GM23338 (cell line): ENCODE results near the gene TIMM50. TPM values are rescaled to one million over a fixed set of nuclear protein-coding genes. Genes with fewer than 3 reads are reported as not detected.

Experiments
- ATAC-seq: fragments of 200-7000 bp; cut with Tn5 transposase; 3 replicates; pipeline ENCODE4 v1.9.1; 2020
- DNase-seq: peaks from one replicate; pipeline ENCODE4 v3.0.0-alpha.2; 2015; ENCODE audit warnings: low spot score
- H2AFZ ChIP-seq: fragments of 200-600 bp; sonication (generic); 2 replicates; pipeline ENCODE4 v1.8.0; 2016; ENCODE audit warnings: antibody characterized with exemption, mild to moderate bottlenecking, moderate library complexity
- H3F3A ChIP-seq: fragments of 200-600 bp; sonication (generic); replicated peaks from 2 replicates; pipeline ENCODE4 v1.8.0; 2017; ENCODE audit warnings: antibody characterized with exemption, mixed run types, low read depth
- H3K27ac ChIP-seq: fragments of 200-600 bp; sonication (generic); 2 replicates; pipeline ENCODE4 v1.6.1; 2016; ENCODE audit warnings: low read depth
- H3K27me3 ChIP-seq: fragments of 200-600 bp; sonication (generic); 2 replicates; pipeline ENCODE4 v1.8.0; 2016; ENCODE audit warnings: mild to moderate bottlenecking, mixed run types, moderate library complexity; ENCODE audit not compliant: insufficient read depth
- H3K36me3 ChIP-seq: fragments of 200-600 bp; sonication (generic); 2 replicates; pipeline ENCODE4 v1.8.0; 2016; ENCODE audit warnings: mild to moderate bottlenecking; ENCODE audit not compliant: insufficient read depth
- H3K4me1 ChIP-seq: fragments of 200-600 bp; sonication (generic); 2 replicates; pipeline ENCODE4 v1.8.0; 2016; ENCODE audit warnings: mild to moderate bottlenecking, moderate library complexity; ENCODE audit not compliant: insufficient read depth
- H3K4me2 ChIP-seq: fragments of 200-600 bp; sonication (generic); 2 replicates; pipeline ENCODE4 v1.7.1; 2017; ENCODE audit warnings: mixed run types
- H3K4me3 ChIP-seq: fragments of 200-600 bp; sonication (generic); 2 replicates; pipeline ENCODE4 v1.6.1; 2016; ENCODE audit warnings: mixed run types
- H3K79me2 ChIP-seq: fragments of 200-600 bp; sonication (generic); replicated peaks from 2 replicates; pipeline ENCODE4 v1.8.0; 2017; ENCODE audit warnings: mild to moderate bottlenecking; ENCODE audit not compliant: insufficient read depth
- H3K9me2 ChIP-seq: fragments of 200-600 bp; sonication (generic); 2 replicates; pipeline ENCODE4 v1.8.0; 2017; ENCODE audit not compliant: insufficient read depth
- H4K20me1 ChIP-seq: fragments of 200-600 bp; sonication (generic); replicated peaks from 2 replicates; pipeline ENCODE4 v1.8.0; 2017; ENCODE audit warnings: mild to moderate bottlenecking; ENCODE audit not compliant: insufficient read depth
- H3K27ac Mint-ChIP-seq: 2 replicates; pipeline ENCODE4 v1.8.0; 2020; ENCODE audit warnings: inconsistent platforms, mild to moderate bottlenecking, moderate library complexity, mixed read lengths
- H3K27me3 Mint-ChIP-seq: 3 replicates; pipeline ENCODE4 v1.8.0; 2022; ENCODE audit warnings: low read depth, mild to moderate bottlenecking, moderate library complexity, mixed read lengths, inconsistent platforms; ENCODE audit not compliant: insufficient read depth, poor library complexity
- H3K36me3 Mint-ChIP-seq: 3 replicates; pipeline ENCODE4 v1.8.0; 2021; ENCODE audit warnings: low read depth, mild to moderate bottlenecking, inconsistent platforms, moderate library complexity, mixed read lengths
- H3K4me1 Mint-ChIP-seq: 3 replicates; pipeline ENCODE4 v1.8.0; 2020; ENCODE audit warnings: mild to moderate bottlenecking, inconsistent platforms, mixed read lengths
- H3K4me3 Mint-ChIP-seq: 3 replicates; pipeline ENCODE4 v1.8.0; 2021; ENCODE audit warnings: moderate library complexity, mild to moderate bottlenecking, inconsistent platforms, mixed read lengths
- H3K9me3 Mint-ChIP-seq: 3 replicates; pipeline ENCODE4 v1.8.0; 2020; ENCODE audit warnings: moderate library complexity, mild to moderate bottlenecking, inconsistent platforms, mixed read lengths
- EZH2 ChIP-seq: fragments of 200-600 bp; sonication (generic); IDR thresholded peaks from one replicate; pipeline ENCODE4 v1.8.0; 2017; ENCODE audit warnings: antibody characterized with exemption, mild to moderate bottlenecking, low read depth; ENCODE audit not compliant: unreplicated experiment
- JUNB ChIP-seq: IDR thresholded peaks from one replicate; pipeline ENCODE4 v1.6.1; 2016; ENCODE audit warnings: antibody characterized with exemption; ENCODE audit not compliant: unreplicated experiment
- NANOG ChIP-seq: IDR thresholded peaks from 2 replicates; pipeline ENCODE4 v1.6.1; 2016; ENCODE audit warnings: antibody characterized with exemption, borderline replicate concordance
- STAT1 ChIP-seq: IDR thresholded peaks from one replicate; pipeline ENCODE4 v1.6.1; 2016; ENCODE audit warnings: antibody characterized with exemption; ENCODE audit not compliant: unreplicated experiment
- polyA plus RNA-seq: library from polyadenylated mRNA; unstranded; fragments of >200 nt; fragmentation: Nextera tagmentation; extraction: Ambion mirVana; gene quantifications from 2 replicates; pipeline ENCODE4 v1.2.1, GENCODE V29; 2016
- total RNA-seq: library from RNA; depleted of rRNA; stranded (reverse); fragments of >200 nt; shearing (Covaris generic); gene quantifications from 2 replicates; pipeline ENCODE4 v1.2.3, GENCODE V29; 2014; rRNA removed
- TF ChIP-seq, protein P1 (sequence below): IDR thresholded peaks from one replicate; pipeline ENCODE4 v1.6.1; 2018; ENCODE audit warnings: antibody characterized with exemption; ENCODE audit not compliant: unreplicated experiment
- TF ChIP-seq, protein P2 (sequence below): fragments of 250-450 bp; sonication (Bioruptor Pico); IDR thresholded peaks from 2 replicates; pipeline ENCODE4 v1.5.0; 2020; ENCODE audit warnings: mild to moderate bottlenecking, moderate library complexity
- TF ChIP-seq, protein P3 (sequence below): IDR thresholded peaks from 2 replicates; pipeline ENCODE4 v1.6.1; 2016; ENCODE audit warnings: antibody characterized with exemption

TIMM50 gene
- total and polyA plus RNA-seq, 2 experiments from 2014 or later = 119 to 139 TPM

DNA sequence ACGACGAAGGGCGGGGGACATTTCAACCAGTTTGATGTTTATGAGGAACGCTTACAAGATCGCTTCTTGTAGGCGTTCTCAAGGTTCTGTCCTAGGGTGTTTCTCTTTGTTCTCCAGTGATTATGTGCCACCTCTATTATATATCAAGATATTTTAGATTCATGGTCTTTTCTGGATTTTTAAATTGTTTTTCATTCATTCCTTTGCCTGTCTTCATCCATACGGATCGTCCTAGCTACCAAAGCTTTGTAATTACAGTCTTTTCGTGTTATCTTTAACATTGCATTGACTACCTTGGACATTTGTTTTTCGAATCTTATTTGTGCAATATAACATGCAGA, 59.7 kb downstream of the TIMM50 start:
- Mint-ChIP-seq H3K27ac (no peak overlapping the region), H3K36me3 (peaks cover 6% of the 10 kb centered on the region; the same call in 1 of the 3 replicates), H3K9me3 (no peaks in the 10 kb centered on the region), H3K4me3 (peak overlapping the region; percentile 97), H3K27me3 (peaks cover 14% of the 10 kb centered on the region), H3K4me1 (peaks cover 27% of the 10 kb centered on the region)
- H3K4me3 ChIP-seq = peak overlapping the region; percentile 69; the same call in 1 of the 2 replicates
- no peak for TF ChIP-seq NANOG
- TF ChIP-seq, protein P1, sequence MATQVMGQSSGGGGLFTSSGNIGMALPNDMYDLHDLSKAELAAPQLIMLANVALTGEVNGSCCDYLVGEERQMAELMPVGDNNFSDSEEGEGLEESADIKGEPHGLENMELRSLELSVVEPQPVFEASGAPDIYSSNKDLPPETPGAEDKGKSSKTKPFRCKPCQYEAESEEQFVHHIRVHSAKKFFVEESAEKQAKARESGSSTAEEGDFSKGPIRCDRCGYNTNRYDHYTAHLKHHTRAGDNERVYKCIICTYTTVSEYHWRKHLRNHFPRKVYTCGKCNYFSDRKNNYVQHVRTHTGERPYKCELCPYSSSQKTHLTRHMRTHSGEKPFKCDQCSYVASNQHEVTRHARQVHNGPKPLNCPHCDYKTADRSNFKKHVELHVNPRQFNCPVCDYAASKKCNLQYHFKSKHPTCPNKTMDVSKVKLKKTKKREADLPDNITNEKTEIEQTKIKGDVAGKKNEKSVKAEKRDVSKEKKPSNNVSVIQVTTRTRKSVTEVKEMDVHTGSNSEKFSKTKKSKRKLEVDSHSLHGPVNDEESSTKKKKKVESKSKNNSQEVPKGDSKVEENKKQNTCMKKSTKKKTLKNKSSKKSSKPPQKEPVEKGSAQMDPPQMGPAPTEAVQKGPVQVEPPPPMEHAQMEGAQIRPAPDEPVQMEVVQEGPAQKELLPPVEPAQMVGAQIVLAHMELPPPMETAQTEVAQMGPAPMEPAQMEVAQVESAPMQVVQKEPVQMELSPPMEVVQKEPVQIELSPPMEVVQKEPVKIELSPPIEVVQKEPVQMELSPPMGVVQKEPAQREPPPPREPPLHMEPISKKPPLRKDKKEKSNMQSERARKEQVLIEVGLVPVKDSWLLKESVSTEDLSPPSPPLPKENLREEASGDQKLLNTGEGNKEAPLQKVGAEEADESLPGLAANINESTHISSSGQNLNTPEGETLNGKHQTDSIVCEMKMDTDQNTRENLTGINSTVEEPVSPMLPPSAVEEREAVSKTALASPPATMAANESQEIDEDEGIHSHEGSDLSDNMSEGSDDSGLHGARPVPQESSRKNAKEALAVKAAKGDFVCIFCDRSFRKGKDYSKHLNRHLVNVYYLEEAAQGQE = no peak
- TF ChIP-seq JUNB = no peak
- TF ChIP-seq, protein P2, sequence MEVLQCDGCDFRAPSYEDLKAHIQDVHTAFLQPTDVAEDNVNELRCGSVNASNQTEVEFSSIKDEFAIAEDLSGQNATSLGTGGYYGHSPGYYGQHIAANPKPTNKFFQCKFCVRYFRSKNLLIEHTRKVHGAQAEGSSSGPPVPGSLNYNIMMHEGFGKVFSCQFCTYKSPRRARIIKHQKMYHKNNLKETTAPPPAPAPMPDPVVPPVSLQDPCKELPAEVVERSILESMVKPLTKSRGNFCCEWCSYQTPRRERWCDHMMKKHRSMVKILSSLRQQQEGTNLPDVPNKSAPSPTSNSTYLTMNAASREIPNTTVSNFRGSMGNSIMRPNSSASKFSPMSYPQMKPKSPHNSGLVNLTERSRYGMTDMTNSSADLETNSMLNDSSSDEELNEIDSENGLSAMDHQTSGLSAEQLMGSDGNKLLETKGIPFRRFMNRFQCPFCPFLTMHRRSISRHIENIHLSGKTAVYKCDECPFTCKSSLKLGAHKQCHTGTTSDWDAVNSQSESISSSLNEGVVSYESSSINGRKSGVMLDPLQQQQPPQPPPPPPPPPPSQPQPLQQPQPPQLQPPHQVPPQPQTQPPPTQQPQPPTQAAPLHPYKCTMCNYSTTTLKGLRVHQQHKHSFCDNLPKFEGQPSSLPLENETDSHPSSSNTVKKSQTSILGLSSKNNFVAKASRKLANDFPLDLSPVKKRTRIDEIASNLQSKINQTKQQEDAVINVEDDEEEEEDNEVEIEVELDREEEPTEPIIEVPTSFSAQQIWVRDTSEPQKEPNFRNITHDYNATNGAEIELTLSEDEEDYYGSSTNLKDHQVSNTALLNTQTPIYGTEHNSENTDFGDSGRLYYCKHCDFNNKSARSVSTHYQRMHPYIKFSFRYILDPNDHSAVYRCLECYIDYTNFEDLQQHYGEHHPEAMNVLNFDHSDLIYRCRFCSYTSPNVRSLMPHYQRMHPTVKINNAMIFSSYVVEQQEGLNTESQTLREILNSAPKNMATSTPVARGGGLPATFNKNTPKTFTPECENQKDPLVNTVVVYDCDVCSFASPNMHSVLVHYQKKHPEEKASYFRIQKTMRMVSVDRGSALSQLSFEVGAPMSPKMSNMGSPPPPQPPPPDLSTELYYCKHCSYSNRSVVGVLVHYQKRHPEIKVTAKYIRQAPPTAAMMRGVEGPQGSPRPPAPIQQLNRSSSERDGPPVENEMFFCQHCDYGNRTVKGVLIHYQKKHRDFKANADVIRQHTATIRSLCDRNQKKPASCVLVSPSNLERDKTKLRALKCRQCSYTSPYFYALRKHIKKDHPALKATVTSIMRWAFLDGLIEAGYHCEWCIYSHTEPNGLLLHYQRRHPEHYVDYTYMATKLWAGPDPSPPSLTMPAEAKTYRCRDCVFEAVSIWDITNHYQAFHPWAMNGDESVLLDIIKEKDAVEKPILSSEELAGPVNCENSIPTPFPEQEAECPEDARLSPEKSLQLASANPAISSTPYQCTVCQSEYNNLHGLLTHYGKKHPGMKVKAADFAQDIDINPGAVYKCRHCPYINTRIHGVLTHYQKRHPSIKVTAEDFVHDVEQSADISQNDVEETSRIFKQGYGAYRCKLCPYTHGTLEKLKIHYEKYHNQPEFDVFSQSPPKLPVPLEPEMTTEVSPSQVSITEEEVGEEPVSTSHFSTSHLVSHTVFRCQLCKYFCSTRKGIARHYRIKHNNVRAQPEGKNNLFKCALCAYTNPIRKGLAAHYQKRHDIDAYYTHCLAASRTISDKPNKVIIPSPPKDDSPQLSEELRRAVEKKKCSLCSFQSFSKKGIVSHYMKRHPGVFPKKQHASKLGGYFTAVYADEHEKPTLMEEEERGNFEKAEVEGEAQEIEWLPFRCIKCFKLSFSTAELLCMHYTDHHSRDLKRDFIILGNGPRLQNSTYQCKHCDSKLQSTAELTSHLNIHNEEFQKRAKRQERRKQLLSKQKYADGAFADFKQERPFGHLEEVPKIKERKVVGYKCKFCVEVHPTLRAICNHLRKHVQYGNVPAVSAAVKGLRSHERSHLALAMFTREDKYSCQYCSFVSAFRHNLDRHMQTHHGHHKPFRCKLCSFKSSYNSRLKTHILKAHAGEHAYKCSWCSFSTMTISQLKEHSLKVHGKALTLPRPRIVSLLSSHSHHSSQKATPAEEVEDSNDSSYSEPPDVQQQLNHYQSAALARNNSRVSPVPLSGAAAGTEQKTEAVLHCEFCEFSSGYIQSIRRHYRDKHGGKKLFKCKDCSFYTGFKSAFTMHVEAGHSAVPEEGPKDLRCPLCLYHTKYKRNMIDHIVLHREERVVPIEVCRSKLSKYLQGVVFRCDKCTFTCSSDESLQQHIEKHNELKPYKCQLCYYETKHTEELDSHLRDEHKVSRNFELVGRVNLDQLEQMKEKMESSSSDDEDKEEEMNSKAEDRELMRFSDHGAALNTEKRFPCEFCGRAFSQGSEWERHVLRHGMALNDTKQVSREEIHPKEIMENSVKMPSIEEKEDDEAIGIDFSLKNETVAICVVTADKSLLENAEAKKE (CRISPR knock-in tag) = no peak
- TF ChIP-seq EZH2 = no peak
- TF ChIP-seq, protein P3, sequence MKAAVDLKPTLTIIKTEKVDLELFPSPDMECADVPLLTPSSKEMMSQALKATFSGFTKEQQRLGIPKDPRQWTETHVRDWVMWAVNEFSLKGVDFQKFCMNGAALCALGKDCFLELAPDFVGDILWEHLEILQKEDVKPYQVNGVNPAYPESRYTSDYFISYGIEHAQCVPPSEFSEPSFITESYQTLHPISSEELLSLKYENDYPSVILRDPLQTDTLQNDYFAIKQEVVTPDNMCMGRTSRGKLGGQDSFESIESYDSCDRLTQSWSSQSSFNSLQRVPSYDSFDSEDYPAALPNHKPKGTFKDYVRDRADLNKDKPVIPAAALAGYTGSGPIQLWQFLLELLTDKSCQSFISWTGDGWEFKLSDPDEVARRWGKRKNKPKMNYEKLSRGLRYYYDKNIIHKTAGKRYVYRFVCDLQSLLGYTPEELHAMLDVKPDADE = no peak
- no peak for TF ChIP-seq STAT1
- H3K36me3 ChIP-seq = no peaks in the 10 kb centered on the region
- peaks cover 8% of the 10 kb centered on the region for H3K79me2 ChIP-seq
- no peak overlapping the region for H3K27ac ChIP-seq
- H3K4me2 ChIP-seq = peak overlapping the region; percentile 14
- no peaks in the 10 kb centered on the region for H3K27me3 ChIP-seq
- H4K20me1 ChIP-seq = no peaks in the 10 kb centered on the region; the same call in 1 of the 2 replicates
- H3K4me1 ChIP-seq = peaks cover 7% of the 10 kb centered on the region
- no peaks in the 10 kb centered on the region for H3F3A ChIP-seq
- ATAC-seq (no peak), DNase-seq (no peak)
- no peak overlapping the region; the same call in 1 of the 2 replicates for H2AFZ ChIP-seq
- no peaks in the 10 kb centered on the region for H3K9me2 ChIP-seq

Other genes starting within 250 kb of the TIMM50 start
- gene IFNL3, start 235.8 kb upstream of the TIMM50 start, total RNA-seq = not detected in 2 replicates
- not detected in 2 replicates for gene IFNL3, start 235.8 kb upstream of the TIMM50 start, polyA plus RNA-seq
- not detected in 2 replicates for gene IFNL4, start 232.0 kb upstream of the TIMM50 start, total RNA-seq
- not detected in 2 replicates for gene IFNL4, start 232.0 kb upstream of the TIMM50 start, polyA plus RNA-seq
- gene IFNL2, start 212.4 kb upstream of the TIMM50 start, total RNA-seq = not detected in 2 replicates
- not detected in 2 replicates for gene IFNL2, start 212.4 kb upstream of the TIMM50 start, polyA plus RNA-seq
- gene IFNL1, start 184.4 kb upstream of the TIMM50 start, total RNA-seq = not detected in 2 replicates
- not detected in 2 replicates for gene IFNL1, start 184.4 kb upstream of the TIMM50 start, polyA plus RNA-seq
- 8.1 and 10.0 TPM in 2 replicates for gene LRFN1, start 160.0 kb upstream of the TIMM50 start, total RNA-seq
- 3.2 and 4.1 TPM in 2 replicates for gene LRFN1, start 160.0 kb upstream of the TIMM50 start, polyA plus RNA-seq
- gene GMFG, start 144.8 kb upstream of the TIMM50 start, total RNA-seq = not detected in 2 replicates
- gene GMFG, start 144.8 kb upstream of the TIMM50 start, polyA plus RNA-seq = 1.0 and 1.3 TPM in 2 replicates
- 124 and 172 TPM in 2 replicates for gene SAMD4B, start 138.4 kb upstream of the TIMM50 start, total RNA-seq
- gene SAMD4B, start 138.4 kb upstream of the TIMM50 start, polyA plus RNA-seq = 104 and 107 TPM in 2 replicates
- gene PAF1, start 89.7 kb upstream of the TIMM50 start, total RNA-seq = 24.6 and 47.3 TPM in 2 replicates
- gene PAF1, start 89.7 kb upstream of the TIMM50 start, polyA plus RNA-seq = 21.3 and 22.1 TPM in 2 replicates
- gene MED29, start 89.5 kb upstream of the TIMM50 start, total RNA-seq = 62.0 and 63.0 TPM in 2 replicates
- gene MED29, start 89.5 kb upstream of the TIMM50 start, polyA plus RNA-seq = 26.1 and 27.5 TPM in 2 replicates
- gene ZFP36, start 74.0 kb upstream of the TIMM50 start, total RNA-seq = 9.5 and 10.6 TPM in 2 replicates
- gene ZFP36, start 74.0 kb upstream of the TIMM50 start, polyA plus RNA-seq = 27.5 and 27.7 TPM in 2 replicates
- gene PLEKHG2, start 68.2 kb upstream of the TIMM50 start, total RNA-seq = 35.2 and 41.3 TPM in 2 replicates
- 15.5 and 16.2 TPM in 2 replicates for gene PLEKHG2, start 68.2 kb upstream of the TIMM50 start, polyA plus RNA-seq
- 106 and 207 TPM in 2 replicates for gene RPS16, start 44.9 kb upstream of the TIMM50 start, total RNA-seq
- gene RPS16, start 44.9 kb upstream of the TIMM50 start, polyA plus RNA-seq = 1,901 and 2,135 TPM in 2 replicates
- gene SUPT5H, start 35.3 kb upstream of the TIMM50 start, total RNA-seq = 75.0 and 108 TPM in 2 replicates
- 144 and 150 TPM in 2 replicates for gene SUPT5H, start 35.3 kb upstream of the TIMM50 start, polyA plus RNA-seq
- gene DLL3, start 18.1 kb downstream of the TIMM50 start, total RNA-seq = 15.6 and 19.1 TPM in 2 replicates
- gene DLL3, start 18.1 kb downstream of the TIMM50 start, polyA plus RNA-seq = 9.8 and 9.9 TPM in 2 replicates
- 8.7 and 13.8 TPM in 2 replicates for gene SELENOV, start 34.3 kb downstream of the TIMM50 start, total RNA-seq
- gene SELENOV, start 34.3 kb downstream of the TIMM50 start, polyA plus RNA-seq = 8.0 and 12.4 TPM in 2 replicates
- 2.5 and 4.7 TPM in 2 replicates for gene EID2B, start 52.0 kb downstream of the TIMM50 start, total RNA-seq
- gene EID2B, start 52.0 kb downstream of the TIMM50 start, polyA plus RNA-seq = 4.1 and 4.6 TPM in 2 replicates
- 22.8 and 25.2 TPM in 2 replicates for gene EID2, start 59.3 kb downstream of the TIMM50 start, total RNA-seq
- 24.4 and 24.6 TPM in 2 replicates for gene EID2, start 59.3 kb downstream of the TIMM50 start, polyA plus RNA-seq
- not detected in 2 replicates for gene LGALS13, start 121.7 kb downstream of the TIMM50 start, total RNA-seq
- not detected in 2 replicates for gene LGALS13, start 121.7 kb downstream of the TIMM50 start, polyA plus RNA-seq
- not detected in 2 replicates for gene LGALS16, start 175.1 kb downstream of the TIMM50 start, total RNA-seq
- not detected in 2 replicates for gene LGALS16, start 175.1 kb downstream of the TIMM50 start, polyA plus RNA-seq
- gene LGALS14, start 223.6 kb downstream of the TIMM50 start, total RNA-seq = not detected in 2 replicates
- gene LGALS14, start 223.6 kb downstream of the TIMM50 start, polyA plus RNA-seq = not detected in 2 replicates